OCI-LY1 (cell line): ENCODE data around the gene MGAT2.

Experiments
- H2AFZ ChIP-seq: fragments of 200-600 bp; sonication (generic), shearing (Covaris generic); 2 replicates; pipeline ENCODE4 v1.6.0; 2014; ENCODE audit warnings: antibody characterized with exemption, mild to moderate bottlenecking, low read length
- H3F3A ChIP-seq: fragments of 200-600 bp; sonication (generic), shearing (Covaris generic); 2 replicates; pipeline ENCODE4 v1.6.0; 2014; ENCODE audit warnings: mild to moderate bottlenecking, antibody characterized with exemption, low read length, moderate library complexity; ENCODE audit not compliant: insufficient read depth
- H3K27ac ChIP-seq: fragments of 200-600 bp; sonication (generic); 2 replicates; pipeline ENCODE4 v1.5.1; 2014; ENCODE audit warnings: low read length, mixed run types, mild to moderate bottlenecking, low read depth; ENCODE audit not compliant: poor library complexity, severe bottlenecking
- H3K27me3 ChIP-seq: fragments of 200-600 bp; sonication (generic); 2 replicates; pipeline ENCODE4 v1.6.0; 2014; ENCODE audit warnings: antibody characterized with exemption, mild to moderate bottlenecking, low read length, moderate library complexity; ENCODE audit not compliant: insufficient read depth
- H3K36me3 ChIP-seq: fragments of 200-600 bp; sonication (generic); 2 replicates; pipeline ENCODE4 v1.6.1; 2014; ENCODE audit warnings: mild to moderate bottlenecking, antibody characterized with exemption, low read length, moderate library complexity, mixed read lengths; ENCODE audit not compliant: insufficient read depth
- H3K4me1 ChIP-seq: fragments of 200-600 bp; sonication (generic); 2 replicates; pipeline ENCODE4 v1.5.1; 2014; ENCODE audit warnings: mild to moderate bottlenecking, low read length, moderate library complexity; ENCODE audit not compliant: insufficient read depth, severe bottlenecking
- H3K4me2 ChIP-seq: fragments of 200-600 bp; sonication (generic), shearing (Covaris generic); 2 replicates; pipeline ENCODE4 v1.6.1; 2014; ENCODE audit warnings: low read length
- H3K4me3 ChIP-seq: fragments of 200-600 bp; sonication (generic); 2 replicates; pipeline ENCODE4 v1.5.1; 2014; ENCODE audit warnings: low read length, low read depth, mild to moderate bottlenecking, mixed read lengths; ENCODE audit not compliant: poor library complexity, severe bottlenecking
- H3K79me2 ChIP-seq: fragments of 200-600 bp; shearing (Covaris generic); 2 replicates; pipeline ENCODE4 v1.6.1; 2016; ENCODE audit warnings: mixed run types, low read length, mixed read lengths; ENCODE audit not compliant: insufficient read depth
- H3K9ac ChIP-seq: fragments of 200-600 bp; sonication (generic), shearing (Covaris generic); 2 replicates; pipeline ENCODE4 v1.6.1; 2014; ENCODE audit warnings: mild to moderate bottlenecking, low read length, mixed read lengths
- H3K9me2 ChIP-seq: fragments of 200-600 bp; sonication (generic), shearing (Covaris generic); 2 replicates; pipeline ENCODE4 v1.6.1; 2014; ENCODE audit warnings: low read depth, mild to moderate bottlenecking, low read length, mixed read lengths
- H3K9me3 ChIP-seq: fragments of 200-600 bp; shearing (Covaris generic); 2 replicates; pipeline ENCODE4 v1.6.1; 2014; ENCODE audit warnings: low read length, mixed read lengths
- H4K20me1 ChIP-seq: fragments of 200-600 bp; sonication (generic), shearing (Covaris generic); 2 replicates; pipeline ENCODE4 v1.6.0; 2016; ENCODE audit warnings: mild to moderate bottlenecking, low read length; ENCODE audit not compliant: insufficient read depth
- CTCF ChIP-seq: fragments of 200-600 bp; sonication (generic), shearing (Covaris generic); IDR thresholded peaks from 2 replicates; pipeline ENCODE4 v1.5.1; 2017; ENCODE audit warnings: mild to moderate bottlenecking, antibody characterized with exemption, low read length, moderate library complexity, mixed read lengths
- EZH2 ChIP-seq: fragments of 200-600 bp; sonication (generic), shearing (Covaris generic); IDR thresholded peaks from 2 replicates; pipeline ENCODE4 v1.8.0; 2017; ENCODE audit warnings: borderline replicate concordance, mixed run types, mild to moderate bottlenecking, antibody characterized with exemption, low read length, moderate library complexity, mixed read lengths

Gene MGAT2

DNA sequence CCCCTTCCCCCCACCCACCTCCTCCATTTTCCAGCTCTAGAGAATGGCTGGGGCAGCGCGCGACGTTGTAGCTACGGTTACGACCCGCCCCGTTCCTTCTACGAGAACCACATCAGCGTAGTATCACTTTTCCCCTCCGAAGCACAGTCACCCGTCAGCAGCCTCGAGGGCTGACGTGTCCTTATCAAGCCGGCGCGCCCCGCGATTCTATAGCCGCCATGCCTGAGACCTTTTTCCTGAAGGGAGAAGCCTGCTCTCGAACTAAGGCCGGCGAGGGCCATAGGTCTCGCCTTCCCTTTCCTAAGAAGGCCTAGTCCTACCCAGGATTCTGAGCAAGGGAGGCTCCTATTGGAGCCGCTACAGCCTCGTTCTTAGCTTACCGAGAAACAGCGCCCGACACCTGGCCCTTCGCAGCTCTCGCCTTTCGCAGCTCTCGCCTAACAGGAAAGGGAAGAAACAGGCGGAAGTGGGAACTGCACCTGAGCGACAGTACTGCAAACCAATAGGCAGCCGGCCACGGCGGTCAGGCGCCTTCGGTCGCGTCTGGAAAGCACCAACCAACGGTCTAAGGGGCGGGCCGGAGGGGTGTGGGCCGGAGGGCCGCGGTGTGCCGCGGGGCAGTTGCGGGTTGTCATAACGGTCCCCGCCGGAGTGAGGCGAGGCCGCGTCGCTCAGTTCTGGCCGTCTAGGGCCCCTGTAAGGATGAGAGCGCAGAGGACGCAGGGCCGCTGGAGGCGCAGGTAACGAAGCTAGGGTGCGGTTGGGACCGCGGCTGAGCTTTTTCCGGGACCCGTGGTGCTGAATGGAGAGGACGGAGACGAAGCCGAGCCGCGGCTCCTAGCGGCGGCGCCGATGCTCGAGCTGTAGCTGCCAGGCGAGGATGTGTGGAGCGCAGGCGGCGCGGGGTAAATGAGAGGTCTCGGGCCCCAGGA is at the start of gene MGAT2, which contains the start of gene RPL36AL:
TSS of gene MGAT2 (plus strand) at position 618 of the 932 bp plus-strand sequence. CDS start 470 bp downstream, outside the sequence.
TSS of gene RPL36AL (minus strand) at position 445 of the 932 bp plus-strand sequence. CDS start 1,522 bp downstream, outside the sequence.
- Histone ChIP-seq H3F3A (peaks cover 9% of the 10 kb centered on the region; the same call in 1 of the 2 replicates), H3K4me1 (peaks cover 48% of the 10 kb centered on the region), H4K20me1 (no peaks in the 10 kb centered on the region), H3K4me2 (peak within 1 kb of the TSS; percentile 94), H3K36me3 (peaks cover 59% of the 10 kb centered on the region), H3K4me3 (peak within 1 kb of the TSS; percentile 85), H3K27ac (peak within 1 kb of the TSS; percentile 85), H3K9me2 (no peaks in the 10 kb centered on the region), H3K9me3 (no peaks in the 10 kb centered on the region), H2AFZ (no peak within 1 kb of the TSS), H3K27me3 (no peaks in the 10 kb centered on the region), H3K79me2 (peaks cover 55% of the 10 kb centered on the region), H3K9ac (peak within 1 kb of the TSS; percentile 91)
- TF ChIP-seq CTCF (peak; percentile 46; the same call in 1 of the 2 replicates), EZH2 (no peak)

DNA sequence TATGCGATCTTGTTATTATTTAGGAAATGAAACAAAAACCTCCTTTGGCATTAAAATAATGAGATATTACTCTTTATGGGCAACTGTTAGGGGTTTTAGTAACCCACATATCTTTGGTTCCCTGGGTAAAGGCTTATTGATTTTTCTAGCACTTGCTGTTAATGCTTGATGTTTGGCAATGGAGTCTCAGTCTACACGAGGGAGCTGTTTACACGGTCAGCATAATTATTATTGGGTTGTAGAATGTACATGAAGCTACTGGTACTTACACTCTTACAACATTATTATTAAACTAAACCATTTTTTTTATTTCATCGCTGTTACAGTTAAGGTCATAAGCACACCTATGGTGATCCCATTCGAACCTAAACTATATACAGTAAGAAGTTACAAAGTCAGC is 46.6 kb upstream of the MGAT2 start:
- Histone ChIP-seq H3K4me1 (no peaks in the 10 kb centered on the region), H3K27me3 (no peaks in the 10 kb centered on the region), H3F3A (no peaks in the 10 kb centered on the region), H3K27ac (no peak overlapping the region), H4K20me1 (no peaks in the 10 kb centered on the region), H3K9ac (no peak overlapping the region), H2AFZ (no peak overlapping the region), H3K79me2 (no peaks in the 10 kb centered on the region), H3K4me3 (no peak overlapping the region), H3K4me2 (no peak overlapping the region), H3K9me3 (no peaks in the 10 kb centered on the region), H3K9me2 (no peaks in the 10 kb centered on the region), H3K36me3 (peaks cover 55% of the 10 kb centered on the region)
- TF ChIP-seq CTCF (no peak), EZH2 (no peak)

DNA sequence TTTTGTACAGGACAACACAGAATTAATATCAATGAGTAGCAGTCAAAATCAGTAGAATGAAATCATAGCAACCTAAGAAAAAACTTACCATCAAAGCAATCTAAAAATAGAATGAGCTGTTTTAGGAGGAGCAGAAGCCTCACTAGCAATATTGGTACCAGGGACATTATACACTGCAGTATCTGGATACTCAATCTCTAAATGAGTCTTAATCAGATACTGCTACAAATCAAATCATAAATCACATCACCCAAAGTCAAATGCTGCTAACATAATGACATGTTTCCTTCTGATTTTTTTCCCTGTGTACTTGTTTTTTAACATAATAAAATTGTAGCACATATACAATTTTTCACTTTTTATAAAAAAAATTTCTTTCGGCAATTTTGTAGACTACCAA is 42.5 kb upstream of the MGAT2 start:
- no peaks in the 10 kb centered on the region for H4K20me1 ChIP-seq
- H3K36me3 ChIP-seq = peaks cover 83% of the 10 kb centered on the region
- H3K27ac ChIP-seq = no peak overlapping the region
- H2AFZ ChIP-seq = no peak overlapping the region
- H3K27me3 ChIP-seq = no peaks in the 10 kb centered on the region
- no peaks in the 10 kb centered on the region for H3K9me3 ChIP-seq
- no peaks in the 10 kb centered on the region for H3K9me2 ChIP-seq
- no peak overlapping the region for H3K4me3 ChIP-seq
- peaks cover 26% of the 10 kb centered on the region for H3K79me2 ChIP-seq
- no peaks in the 10 kb centered on the region for H3F3A ChIP-seq
- TF ChIP-seq EZH2 (no peak), CTCF (no peak)
- H3K4me1 ChIP-seq = peaks cover 5% of the 10 kb centered on the region
- no peak overlapping the region for H3K4me2 ChIP-seq
- no peak overlapping the region for H3K9ac ChIP-seq
